ENCODE data around the gene TTC4. TPM values are rescaled to one million over a fixed set of nuclear protein-coding genes. Genes with fewer than 3 reads are reported as not detected.

Gene TTC4, protein sequence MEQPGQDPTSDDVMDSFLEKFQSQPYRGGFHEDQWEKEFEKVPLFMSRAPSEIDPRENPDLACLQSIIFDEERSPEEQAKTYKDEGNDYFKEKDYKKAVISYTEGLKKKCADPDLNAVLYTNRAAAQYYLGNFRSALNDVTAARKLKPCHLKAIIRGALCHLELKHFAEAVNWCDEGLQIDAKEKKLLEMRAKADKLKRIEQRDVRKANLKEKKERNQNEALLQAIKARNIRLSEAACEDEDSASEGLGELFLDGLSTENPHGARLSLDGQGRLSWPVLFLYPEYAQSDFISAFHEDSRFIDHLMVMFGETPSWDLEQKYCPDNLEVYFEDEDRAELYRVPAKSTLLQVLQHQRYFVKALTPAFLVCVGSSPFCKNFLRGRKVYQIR
- 26.4 and 27.2 TPM in 2 replicates for total RNA-seq

DNA sequence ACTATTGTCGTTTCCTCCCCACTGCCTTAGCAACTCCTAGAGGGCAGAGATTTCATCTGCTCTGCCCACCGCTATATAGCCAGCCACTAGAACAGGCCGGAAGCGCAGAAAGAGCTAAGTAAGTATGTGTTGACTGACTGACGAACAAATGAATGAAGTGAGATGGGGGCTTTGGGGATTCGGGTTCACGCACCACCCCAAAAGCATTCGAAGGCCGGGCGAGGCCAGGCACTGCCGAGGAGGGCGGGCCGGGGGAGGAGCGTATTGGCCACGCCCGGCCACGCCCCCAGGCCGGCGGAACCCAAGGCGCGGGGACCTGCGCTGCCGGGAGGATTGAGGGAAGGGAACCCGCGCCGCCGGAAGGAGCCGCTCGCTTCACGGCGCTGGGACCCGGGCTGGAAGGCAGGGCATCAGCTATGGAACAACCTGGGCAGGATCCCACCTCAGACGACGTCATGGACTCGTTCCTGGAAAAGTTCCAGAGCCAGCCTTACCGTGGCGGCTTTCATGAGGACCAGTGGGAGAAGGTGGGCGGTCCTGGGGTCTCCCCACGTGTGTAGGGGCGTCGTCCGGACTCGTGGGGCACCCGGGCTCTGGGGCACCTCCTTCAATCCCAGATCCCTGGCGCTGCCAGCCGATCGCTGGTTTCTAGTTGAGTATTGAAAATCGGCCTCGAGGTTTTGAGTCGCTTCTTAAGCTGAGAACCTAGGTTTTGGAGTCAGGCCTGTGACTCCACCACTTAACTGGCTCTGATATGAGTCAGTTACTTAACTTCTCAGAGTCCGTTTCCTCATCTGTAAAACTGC, at the start of gene TTC4:
TTC4 (plus strand) TSS at position 369 of the 806 bp plus-strand sequence; CDS start at position 417, 48 bp downstream.

DNA sequence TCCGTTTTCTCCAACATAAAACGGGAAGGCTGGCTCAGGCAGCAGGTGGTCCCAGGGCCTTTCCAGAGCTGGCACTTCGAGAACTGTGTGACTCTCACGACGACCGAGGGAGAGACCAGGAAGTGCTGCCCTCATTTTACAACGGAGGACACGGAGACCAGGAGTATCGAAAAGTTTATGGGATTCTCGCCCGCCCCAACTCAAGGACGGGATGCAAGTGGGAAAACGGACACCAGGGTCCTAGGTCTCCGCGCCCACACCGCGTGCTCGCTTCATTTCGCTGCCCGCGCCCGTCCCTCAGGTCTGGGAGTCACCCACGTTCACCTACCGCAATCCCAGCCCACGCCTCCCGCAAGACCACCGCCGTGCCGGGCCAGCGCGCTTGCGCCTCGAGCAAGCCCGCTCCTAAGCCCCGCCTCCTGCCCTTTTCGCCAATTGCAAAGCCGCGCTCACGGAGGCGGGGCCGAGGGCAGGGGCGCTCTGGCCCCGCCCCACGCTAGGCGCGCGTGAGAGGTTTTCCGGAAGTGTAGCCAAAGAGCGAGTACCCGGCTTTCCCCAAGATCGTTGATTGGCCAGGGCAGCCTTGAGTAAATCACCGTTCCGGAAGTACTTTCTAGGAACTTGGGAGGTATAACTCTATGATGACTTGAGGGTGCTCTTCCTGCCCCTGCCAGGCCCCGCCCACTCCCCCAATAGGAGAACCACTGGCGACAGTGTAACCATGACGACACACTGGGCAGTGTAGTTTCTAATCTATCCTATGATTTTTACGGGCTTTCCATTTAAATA, 48.7 kb downstream of the TTC4 start, which contains the start of gene PARS2:
PARS2 (minus strand) TSS at position 391 of the 789 bp plus-strand sequence. CDS start 5,362 bp downstream, outside the sequence.

Other genes starting within 250 kb of the TTC4 start
- 3.4 and 4.9 TPM in 2 replicates for gene ACOT11, start 167.6 kb upstream of the TTC4 start, total RNA-seq
- gene FAM151A, start 92.3 kb upstream of the TTC4 start, total RNA-seq = not detected in 2 replicates
- gene MROH7, start 74.1 kb upstream of the TTC4 start, total RNA-seq = 0.24 TPM in 1 of 2 replicates, not detected in the other
- 6.3 and 7.9 TPM in 2 replicates for gene PARS2, start 48.7 kb downstream of the TTC4 start, total RNA-seq
- 10.6 and 16.8 TPM in 2 replicates for gene TTC22, start 85.5 kb downstream of the TTC4 start, total RNA-seq
- gene DHCR24, start 171.3 kb downstream of the TTC4 start, total RNA-seq = 222 and 325 TPM in 2 replicates